Non-pigmented ciliary epithelial cell (primary cell): ENCODE results near the gene KLHL13.
"Not testable (repeated sequence)": the region's sequence is repeated elsewhere in the genome, so short reads cannot be mapped to it uniquely, and the experiment has no call there.

Experiments
- DNase-seq: peaks from one replicate; pipeline ENCODE4 v3.0.0-alpha.2; 2010; ENCODE audit warnings: low read depth

KLHL13 gene

DNA sequence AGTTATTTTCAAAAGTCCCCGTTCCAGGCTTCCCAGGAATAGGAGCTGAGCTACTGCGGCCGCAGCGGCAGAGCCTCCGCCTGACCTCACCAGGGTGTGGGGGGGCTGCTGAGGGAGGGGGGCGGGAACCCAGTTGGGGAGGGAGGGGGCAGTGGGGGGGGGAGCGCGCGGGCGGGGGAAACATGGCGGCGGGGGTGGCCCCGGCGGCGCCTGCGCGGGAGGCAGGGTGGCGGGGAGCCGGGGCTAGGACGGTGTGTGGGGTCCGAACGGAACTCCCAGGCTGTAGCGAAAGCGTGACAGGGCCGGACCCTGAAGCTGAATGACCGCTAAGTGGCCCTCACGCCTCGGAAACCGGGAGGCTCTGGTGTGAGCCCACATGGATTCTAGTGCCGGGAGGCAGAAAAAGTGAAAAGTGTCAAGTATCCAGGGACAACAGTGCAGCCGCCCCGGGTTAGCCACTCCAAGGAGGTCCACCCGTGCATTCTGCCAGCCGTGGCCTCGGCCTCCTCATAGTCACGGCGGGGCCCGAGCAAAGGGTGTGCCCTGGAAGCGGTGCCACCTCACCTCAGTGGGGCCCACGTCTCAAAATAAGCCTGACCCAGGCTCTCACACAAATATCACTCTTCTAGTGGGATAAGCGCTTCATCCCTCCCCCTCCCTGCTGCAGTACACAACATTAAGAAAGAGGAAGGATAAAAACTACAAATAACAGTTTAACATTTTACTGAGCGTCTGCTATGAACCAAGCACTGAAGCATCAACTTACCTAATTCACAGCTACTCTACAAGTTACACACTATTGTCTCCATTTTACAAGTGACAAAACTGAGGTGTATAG is at the start of gene KLHL13:
KLHL13 (minus strand) TSS at position 98 of the 838 bp plus-strand sequence. CDS start 88,337 bp downstream, outside the sequence.
- no peak for DNase-seq

DNA sequence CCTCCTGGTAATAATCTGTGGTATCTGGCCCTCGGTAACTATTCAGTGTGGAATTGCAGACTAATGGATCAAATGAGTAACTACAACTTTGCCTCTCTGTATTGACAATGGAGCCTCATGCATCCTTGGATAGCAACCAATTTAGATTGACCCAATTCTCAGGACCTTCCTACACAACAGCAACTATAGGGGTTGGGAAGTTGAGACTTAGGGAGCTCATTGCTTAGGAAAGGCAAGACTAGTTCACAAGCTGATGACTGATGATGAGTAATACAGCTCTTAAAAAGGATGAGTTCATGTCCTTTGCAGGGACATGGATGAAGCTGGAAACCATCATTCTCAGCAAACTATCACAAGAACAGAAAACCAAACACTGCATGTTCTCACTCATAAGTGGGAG is 47.5 kb upstream of the KLHL13 start:
- DNase-seq, result no peak

GRCh38 chrX:118156953-118157608 is 40.5 kb upstream of the KLHL13 start:
- no peak for DNase-seq

- DNase-seq, result no peak
Measured at GRCh38 chrX:118156254-118156952, 39.8 kb upstream of the KLHL13 start.

DNA sequence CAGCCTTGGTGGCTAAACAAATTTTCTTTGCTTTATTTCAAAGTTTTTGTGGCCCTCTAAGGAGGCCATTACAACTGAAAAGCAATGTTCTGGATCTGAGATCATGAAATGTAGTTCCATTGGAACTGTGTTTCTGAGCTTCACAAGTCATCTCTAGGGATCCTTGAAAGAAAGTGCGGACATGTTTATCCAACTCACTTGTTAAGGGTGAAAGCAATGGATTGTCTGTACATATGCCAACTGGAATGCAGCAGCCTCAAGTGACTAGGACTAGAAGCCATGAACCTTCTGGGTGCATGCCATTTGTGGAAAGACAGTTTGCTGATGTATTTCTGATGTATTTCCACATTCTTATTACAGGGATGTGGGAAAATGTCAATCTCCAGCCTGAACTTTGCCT is 36.7 kb upstream of the KLHL13 start:
- DNase-seq, result no peak

GRCh38 chrX:118152721-118153120 is 36.1 kb upstream of the KLHL13 start:
- no peak for DNase-seq

GRCh38 chrX:118148737-118149136 is 32.1 kb upstream of the KLHL13 start:
- no peak for DNase-seq

GRCh38 chrX:118147771-118148170 is 31.2 kb upstream of the KLHL13 start:
- not testable (repeated sequence) for DNase-seq

DNA sequence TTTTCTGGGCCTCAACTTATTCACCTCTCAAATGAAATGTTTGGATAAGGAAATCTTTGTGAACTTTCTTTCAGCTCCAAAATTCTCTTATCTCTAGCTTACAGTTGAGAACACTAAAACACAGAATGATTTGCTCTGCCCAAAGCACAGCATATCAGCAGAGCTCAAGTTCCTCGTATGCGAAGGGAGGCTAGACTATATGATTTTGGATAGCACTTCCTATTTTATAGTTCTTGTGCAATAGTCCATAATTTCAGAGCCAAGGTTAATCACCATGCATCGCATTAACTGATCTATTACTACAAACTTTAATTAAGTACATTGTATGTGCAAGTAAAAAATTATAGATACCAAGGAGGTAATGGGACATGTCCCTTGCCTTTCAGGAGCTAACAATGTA is 27.0 kb upstream of the KLHL13 start:
- DNase-seq, result no peak

GRCh38 chrX:118131336-118131735 is 14.7 kb upstream of the KLHL13 start:
- no peak for DNase-seq

GRCh38 chrX:118129681-118130080 is 13.1 kb upstream of the KLHL13 start:
- no peak for DNase-seq

GRCh38 chrX:118128724-118129123 is 12.1 kb upstream of the KLHL13 start:
- no peak for DNase-seq

DNA sequence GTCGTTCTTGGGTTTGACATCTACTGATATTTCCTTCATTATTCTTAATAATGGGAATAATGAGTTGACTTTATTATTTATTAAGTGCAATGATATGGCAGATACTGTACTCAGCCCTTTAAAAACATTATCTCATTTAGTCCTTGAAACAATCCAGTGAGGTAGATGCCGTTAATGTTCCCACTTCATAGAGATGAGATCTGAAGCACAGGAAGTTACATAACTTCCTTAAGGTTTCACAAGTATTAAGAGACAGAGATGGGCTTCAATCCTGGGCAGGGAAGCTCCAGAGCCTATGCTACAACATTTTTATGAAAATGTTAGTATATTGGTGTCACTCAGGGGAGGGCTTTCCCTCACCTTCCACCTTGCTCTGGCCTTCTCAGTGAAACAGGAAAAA is 9.7 kb upstream of the KLHL13 start:
- no peak for DNase-seq

DNA sequence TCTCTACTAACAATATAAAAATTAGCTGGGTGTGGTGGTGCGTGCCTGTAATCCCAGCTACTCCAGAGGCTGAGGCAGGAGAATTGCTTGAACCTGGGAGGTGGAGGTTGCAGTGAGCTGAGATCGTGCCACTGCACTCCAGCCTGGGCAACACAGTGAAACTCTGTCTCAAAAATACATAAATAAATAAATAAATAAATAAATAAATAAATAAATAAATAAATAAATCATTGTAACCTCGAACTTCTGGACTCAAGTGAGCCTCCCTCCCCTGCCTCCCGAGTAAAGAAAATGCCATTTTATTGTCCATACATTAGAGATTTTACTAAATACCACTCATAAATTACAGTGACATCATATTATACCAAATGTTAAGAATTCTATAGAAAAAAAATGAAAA is 7.6 kb upstream of the KLHL13 start:
- not testable (repeated sequence) for DNase-seq

DNA sequence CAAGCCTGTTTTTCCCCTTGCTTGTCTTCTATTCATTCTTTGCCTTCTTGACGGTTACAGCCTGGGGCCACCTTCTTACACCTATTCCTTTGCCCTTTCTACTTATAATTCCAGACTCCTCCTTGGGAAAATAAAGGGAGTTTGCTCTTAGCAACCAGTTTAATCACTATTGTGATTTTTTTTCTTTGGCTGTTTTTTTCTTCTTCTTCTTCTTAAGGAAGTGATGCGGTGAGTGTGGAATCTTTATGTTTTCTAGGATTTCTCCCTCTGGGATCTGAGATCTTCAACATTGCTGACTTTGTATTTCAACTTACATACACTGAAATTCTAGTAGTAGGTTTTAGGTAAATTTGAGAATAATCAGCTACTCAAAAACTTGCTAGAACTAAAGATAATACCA is 1.1 kb upstream of the KLHL13 start:
- no peak for DNase-seq

- DNase-seq, result no peak
Measured at GRCh38 chrX:118115953-118116712, 477 bp downstream of the KLHL13 start.

DNA sequence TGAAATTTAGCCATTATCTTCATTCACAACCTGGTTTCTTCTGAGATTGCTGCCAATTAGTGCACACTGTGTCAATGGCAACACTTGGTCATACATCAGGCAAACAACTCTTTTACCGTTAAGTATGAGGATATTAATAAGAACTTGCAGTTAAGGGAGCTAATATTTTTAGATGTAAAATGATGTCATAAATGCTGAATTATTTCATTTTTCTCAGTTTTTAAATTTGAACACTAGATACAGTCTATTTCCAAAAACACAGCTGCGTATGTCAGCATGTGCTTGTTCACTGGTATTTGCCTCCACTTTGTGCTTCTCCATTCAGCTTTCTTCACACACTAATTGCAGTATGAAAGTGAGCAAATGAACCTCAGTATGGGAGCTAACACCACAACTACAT is 1.6 kb downstream of the KLHL13 start:
- no peak for DNase-seq

GRCh38 chrX:118109065-118109464 is 7.5 kb downstream of the KLHL13 start:
- DNase-seq, result no peak

DNA sequence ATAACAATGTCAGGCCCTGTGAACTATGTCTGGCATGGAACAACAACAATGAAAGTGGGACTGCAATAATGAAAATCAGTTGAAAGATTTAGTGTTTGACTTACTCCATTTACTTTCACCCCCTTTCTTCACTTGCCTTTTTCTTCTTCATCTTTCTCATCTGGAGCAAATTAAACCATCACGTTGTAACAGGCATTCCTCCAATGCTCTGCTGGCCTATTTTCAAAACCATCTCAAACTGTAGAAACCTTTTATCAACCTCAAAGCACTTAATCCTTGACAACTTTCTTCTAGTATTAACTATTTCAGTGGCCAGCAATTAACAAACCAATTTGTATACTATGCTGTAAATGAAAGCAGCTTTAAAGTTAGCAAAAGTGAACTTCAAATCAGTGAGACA is 8.3 kb downstream of the KLHL13 start:
- no peak for DNase-seq

DNA sequence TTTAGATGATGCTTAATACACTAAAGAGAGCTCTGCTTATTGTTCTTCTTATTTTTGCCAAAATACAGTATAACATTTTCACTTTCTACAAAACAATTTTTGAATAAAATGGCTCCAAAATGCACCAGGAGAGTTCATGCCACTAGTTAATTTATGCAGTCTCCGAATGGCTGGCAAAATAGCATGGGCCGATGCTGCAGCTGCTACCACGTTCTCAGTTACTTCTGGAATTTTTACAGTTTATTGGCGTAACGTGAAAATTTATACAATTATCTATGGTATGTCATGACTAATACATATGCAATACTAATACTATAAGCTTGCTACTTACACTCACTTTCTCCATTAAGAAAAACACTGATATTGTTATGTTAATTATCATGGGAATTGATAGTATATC is 16.5 kb downstream of the KLHL13 start:
- no peak for DNase-seq

- DNase-seq, result no peak
Measured at GRCh38 chrX:118088084-118088483, 28.5 kb downstream of the KLHL13 start.

DNA sequence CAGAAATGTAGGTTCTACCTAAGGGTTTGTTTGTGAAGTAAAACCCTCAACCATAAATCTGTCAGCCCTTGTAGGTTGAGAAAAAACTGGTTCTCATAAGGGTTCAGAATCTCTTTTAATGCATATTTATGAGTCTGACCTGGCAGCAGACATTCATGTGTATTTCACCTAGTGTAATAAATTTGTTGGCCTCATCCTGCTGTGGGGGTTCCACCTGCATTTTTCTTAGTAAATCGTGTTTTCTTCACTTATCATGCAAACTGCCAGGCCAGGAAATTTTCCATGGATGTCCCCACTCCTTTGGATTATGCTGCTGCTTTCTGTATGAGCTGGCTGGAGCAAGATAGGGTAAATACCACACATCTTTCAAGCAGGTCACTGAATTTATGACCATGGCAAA is 42.4 kb downstream of the KLHL13 start:
- no peak for DNase-seq
